Dedifferentiated amniotic fluid mesenchymal stem cell (primary cell): ENCODE data around the gene CABP4.

Source experiments
- DNase-seq: peaks from one replicate; pipeline ENCODE4 v3.0.0-alpha.2; 2016; ENCODE audit errors: extremely low spot score

CABP4 gene

GRCh38 chr11:67496113-67496512 lies 41.0 kb downstream of the CABP4 start:
- DNase-seq: no peak

- DNase-seq: no peak
Observed at GRCh38 chr11:67497656-67498291, 42.6 kb downstream of the CABP4 start.

DNA sequence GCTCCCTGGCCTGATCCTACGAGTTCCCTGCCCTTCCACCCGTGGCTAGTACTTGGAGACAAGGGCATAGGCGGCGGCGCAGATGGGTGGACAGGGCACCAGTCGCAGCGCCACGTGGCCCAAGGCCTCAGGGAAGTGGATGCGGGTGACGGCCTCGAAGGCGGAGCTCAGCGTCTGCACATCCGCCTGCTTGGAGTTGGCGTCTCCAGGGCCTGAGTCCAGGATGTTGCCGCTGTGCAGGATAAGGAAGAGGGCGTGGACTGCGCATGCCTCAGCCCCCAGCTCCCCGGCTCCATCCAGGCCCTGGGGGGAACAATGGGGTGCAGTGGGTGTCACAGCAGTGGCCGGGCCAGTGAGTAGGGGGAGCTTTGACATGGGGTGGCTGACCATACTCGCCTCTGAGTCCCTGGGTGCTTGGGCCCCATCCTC lies 43.4 kb downstream of the CABP4 start:
- no peak for DNase-seq

GRCh38 chr11:67499808-67500483 lies 44.8 kb downstream of the CABP4 start:
- no peak for DNase-seq

- no peak for DNase-seq
Observed at GRCh38 chr11:67500484-67500821, 45.3 kb downstream of the CABP4 start.

DNA sequence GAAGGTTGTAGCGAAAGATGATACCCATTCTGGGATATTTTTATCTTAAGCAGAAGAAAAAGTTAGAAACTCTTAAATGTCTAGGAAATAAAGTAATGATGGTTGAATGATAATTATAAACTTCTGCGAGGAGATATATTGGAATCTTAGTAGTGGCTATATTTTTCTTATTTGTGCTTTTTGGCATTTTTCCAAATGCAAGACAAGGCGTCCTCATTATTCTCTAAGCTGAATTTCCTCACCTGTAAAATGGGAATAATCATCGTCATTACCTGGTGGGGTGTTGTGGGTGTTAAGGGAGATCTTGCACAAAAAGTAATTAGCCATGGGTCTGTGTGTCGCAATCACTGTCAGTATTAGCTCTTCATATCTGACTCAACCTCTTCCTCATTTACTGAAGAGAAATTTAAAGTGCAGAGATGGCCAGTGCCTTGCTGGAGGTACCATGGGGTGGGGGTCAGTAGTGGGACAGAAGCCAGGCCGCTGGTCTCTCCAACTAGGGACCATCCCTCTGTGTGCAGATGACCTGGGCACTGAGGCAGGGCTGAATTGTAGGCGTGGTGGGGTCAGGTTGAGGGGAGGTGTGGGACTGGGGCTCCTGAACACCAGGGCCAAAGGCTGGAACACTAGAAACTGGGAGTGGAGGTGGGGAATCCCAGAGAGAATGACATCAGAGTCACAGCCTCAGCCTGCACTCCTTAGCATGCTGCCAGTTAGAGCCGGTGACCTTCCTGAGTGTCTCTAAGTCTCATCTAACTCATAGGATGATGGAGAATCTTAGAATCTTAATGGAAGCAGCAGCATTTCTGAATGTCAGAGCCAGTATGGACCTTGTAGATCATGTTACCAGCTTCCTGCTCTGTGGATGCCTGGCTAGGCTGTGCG lies 45.9 kb downstream of the CABP4 start:
- no peak for DNase-seq

DNA sequence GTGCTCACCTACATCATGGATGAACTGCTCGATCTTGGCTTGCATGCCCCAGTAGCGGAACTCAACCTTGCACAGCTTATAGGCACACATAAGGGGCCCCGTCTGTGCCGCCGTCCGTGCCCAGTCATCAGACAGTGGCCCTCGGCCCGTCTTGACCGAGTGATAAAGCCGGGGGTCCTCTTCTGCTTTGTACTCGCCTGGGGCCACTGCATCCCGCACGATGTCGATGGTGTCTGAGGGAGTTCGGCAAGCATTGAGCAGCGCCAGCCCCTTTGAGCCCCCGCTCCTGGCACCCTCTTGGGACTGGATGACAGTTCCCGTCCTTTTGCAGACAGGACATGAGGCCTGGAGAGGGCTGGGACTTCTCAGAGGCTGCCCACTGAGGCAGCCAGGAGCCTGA lies 46.7 kb downstream of the CABP4 start:
- DNase-seq: no peak

- DNase-seq: no peak
Observed at GRCh38 chr11:67502328-67502979, 47.3 kb downstream of the CABP4 start.

GRCh38 chr11:67503119-67504004 lies 48.2 kb downstream of the CABP4 start:
- no peak for DNase-seq

DNA sequence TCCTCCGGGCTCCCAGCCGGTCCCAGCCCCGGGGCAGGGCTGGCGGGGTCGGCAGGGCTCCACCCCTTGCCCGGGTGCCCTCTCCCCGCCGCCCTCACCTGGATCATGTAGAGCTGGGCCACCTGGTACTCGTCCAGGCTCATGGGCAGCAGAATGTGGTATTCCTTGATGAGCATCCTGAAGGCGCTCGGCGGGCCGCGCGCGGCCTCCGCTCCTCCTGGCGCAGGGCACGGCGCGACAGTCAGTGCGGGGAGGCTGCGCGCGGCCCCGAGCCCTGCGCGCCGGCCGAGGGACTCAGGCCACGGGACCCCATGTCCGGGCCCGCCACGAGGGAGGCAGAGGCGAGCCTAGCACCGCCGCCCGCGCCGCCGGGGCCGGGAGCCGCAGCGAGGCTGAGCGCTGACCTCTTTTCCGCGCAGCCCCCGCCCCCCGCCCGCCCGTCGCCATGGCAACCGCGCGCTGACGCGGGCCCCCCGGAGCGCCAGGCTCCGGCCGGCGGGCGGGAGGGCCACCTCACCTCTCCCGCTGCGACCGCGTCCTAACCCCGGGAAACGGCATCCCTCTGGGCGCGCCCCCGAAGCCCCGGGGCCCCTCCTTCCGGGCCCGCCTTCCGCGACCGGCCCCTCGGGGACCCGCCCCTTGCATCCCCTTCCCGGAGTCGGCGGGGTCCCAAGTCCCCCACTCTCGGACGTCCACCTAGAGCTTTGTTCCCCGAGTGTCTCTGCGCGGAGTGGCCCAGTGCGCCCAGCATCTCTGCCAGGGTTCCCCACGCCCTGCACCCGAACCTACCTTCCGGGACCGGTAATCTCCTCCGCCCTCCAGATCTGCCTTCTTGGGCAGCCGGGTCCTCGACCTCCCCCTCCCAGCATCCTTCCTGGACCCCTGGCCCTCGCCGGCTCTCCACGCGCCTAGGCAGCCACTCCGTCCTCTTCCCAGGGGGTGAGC lies 49.1 kb downstream of the CABP4 start:
- no peak for DNase-seq

GRCh38 chr11:67504950-67505581 lies 49.9 kb downstream of the CABP4 start, which contains the start of gene PITPNM1:
PITPNM1 (minus strand) TSS chr11:67505363; CDS start chr11:67504180, 1,183 bp downstream.
- DNase-seq: no peak

GRCh38 chr11:67505605-67506396 lies 50.6 kb downstream of the CABP4 start:
- DNase-seq: peak; percentile 85

DNA sequence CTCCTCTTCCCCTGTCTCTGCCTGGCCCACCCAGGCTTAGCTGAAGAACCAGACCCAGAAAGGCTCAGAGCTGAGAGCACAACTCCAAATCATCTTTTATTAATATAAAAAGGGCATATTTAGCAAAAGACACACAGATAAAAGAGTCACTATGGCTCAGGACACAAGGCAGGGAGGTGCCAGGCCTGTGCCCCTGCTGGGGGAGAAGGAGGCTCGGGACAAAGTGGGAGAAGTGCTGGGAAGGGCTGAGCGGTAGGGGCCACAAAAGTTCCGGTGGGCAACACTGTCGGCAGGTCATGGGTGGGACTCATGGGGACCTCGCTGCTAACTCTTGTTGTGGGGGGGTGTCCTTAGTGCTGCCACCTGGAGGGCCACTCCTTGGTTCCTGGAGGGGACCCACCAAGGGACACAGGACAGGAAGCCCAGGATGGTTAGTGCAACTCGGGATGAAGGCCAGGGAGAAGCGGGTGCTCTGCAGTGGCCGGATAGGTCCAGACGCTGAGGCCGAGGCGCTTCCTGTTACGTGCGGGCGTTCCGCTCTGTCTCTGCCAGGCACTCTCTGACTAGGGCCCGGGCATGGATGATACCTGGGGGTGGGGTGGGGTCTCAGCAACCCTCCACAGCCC lies 51.4 kb downstream of the CABP4 start:
- DNase-seq: no peak

DNA sequence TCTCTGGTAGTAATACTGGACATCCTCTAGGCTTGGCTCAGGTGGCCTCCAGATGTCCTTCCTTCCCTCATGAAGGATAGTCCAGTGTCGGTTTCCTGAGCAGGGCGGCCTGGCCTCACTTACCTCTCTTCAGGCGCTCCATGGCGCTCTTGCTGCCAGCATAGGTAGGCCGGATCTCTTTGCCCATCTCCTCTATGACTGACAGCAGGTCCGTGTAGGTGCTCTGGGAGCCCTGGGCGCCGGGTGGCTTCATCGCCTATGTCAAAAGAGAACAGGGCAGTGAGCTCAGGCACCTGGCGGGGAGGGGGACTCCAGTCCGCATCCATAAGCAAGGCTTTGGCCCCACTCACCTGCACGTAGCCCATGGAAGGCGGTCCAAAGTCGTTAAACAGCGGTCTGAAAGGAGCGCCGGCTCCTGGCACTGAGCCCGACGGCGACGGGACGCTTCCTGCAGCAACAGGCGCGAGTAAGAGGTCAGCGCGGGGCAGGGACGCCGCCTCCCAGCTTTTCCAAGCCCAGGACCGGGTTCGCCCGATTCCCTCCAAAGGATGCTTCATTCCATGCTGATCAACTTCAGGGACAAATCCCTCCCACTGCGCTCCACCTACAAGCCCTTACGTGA lies 52.2 kb downstream of the CABP4 start:
- peak; percentile 38 for DNase-seq

- DNase-seq: peak; percentile 98
Observed at GRCh38 chr11:67507864-67508485, 52.8 kb downstream of the CABP4 start, which contains the start of gene CDK2AP2. CDK2AP2 (minus strand) TSS chr11:67508162; CDS start chr11:67508082, 80 bp downstream.

DNA sequence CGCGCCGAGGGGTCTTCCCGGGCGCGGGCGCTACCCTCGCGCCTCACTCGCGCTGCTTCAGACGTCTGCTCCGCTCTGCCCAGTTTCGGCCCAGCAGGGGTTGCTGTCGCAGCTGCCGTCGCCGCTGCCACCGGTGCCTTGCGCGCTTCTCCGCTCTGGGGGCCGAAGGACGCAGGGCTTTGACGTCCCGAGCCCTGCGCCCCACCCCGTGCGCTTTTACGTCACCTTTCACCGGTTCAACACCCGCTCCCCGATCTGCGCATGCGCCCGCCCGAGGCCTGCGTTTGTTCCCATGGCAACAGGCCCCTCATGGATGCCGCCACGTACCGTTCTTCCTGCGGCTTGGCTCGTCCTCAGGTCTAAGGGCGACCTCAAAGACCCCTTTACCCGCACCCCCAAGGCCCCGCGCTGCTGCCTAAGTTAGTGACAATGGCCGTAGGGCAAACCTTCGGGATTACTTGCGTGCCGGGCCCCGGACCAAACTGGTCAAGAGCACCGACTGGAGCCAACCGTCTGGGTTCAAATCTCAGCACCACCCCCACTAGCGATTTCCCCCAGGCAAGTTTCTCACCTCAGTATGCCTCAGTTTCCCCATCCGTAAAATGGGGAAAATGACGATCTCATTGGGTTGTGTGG lies 53.5 kb downstream of the CABP4 start:
- peak; percentile 95 for DNase-seq

DNA sequence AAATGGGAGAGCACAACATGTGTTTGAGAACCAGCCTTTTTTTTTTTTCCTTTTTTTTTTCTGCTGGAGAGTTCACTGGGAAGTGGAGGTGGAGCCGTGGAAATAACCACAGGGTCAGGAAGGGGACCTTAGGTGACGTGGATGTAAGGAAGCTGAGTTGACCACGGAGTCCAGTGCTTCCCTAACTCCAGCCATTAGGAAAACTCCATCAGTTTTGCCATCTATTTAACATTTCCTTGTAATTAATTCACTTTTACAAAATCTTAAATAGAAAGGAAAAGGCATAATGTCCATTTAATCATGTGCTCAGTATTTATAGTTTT lies 54.8 kb downstream of the CABP4 start:
- DNase-seq: no peak
